ENCODE measurements around the gene EIF2B2. TPM values are rescaled to one million over a fixed set of nuclear protein-coding genes. Genes with fewer than 3 reads are reported as not detected.

EIF2B2 gene
- total RNA-seq, 4 donors from 2014 or later: 23.3 to 58.0 (median 45.9) TPM

DNA sequence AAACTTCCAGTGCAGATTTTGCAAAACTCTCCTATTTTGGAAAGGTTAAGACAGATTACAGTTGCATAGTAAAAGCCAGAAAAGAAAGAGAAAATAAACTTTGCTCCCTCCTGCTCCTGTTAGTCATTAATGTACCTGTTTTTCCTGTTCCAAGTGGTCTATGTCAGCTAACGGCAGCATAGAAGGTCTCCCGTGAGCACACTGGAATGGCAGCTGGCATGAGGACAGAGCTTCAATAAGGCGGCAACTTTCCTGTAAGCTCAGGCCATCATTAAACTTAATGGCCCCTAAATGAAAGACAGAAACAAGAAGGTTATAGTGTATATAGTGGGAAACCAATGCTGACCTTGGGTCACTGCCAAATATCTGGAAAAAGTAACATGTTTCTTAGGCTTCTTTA is 16.0 kb downstream of the EIF2B2 start:
- no peaks in the 10 kb centered on the region for H3K27me3 ChIP-seq
- H3K4me1 ChIP-seq: peaks cover 0 to under 1% (median 0%) of the 10 kb centered on the region in 4 donors
- H3K4me3 ChIP-seq: no peak overlapping the region
- H3K27ac ChIP-seq (replicated peaks in 1 of 4): no peak overlapping the region
- no peak for DNase-seq (ENCODE audit: extremely low spot score)
- TF ChIP-seq, protein P1, sequence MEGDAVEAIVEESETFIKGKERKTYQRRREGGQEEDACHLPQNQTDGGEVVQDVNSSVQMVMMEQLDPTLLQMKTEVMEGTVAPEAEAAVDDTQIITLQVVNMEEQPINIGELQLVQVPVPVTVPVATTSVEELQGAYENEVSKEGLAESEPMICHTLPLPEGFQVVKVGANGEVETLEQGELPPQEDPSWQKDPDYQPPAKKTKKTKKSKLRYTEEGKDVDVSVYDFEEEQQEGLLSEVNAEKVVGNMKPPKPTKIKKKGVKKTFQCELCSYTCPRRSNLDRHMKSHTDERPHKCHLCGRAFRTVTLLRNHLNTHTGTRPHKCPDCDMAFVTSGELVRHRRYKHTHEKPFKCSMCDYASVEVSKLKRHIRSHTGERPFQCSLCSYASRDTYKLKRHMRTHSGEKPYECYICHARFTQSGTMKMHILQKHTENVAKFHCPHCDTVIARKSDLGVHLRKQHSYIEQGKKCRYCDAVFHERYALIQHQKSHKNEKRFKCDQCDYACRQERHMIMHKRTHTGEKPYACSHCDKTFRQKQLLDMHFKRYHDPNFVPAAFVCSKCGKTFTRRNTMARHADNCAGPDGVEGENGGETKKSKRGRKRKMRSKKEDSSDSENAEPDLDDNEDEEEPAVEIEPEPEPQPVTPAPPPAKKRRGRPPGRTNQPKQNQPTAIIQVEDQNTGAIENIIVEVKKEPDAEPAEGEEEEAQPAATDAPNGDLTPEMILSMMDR (IDR thresholded peaks at IDR 0.05): no peak
- TF ChIP-seq EP300 (IDR thresholded peaks at IDR 0.05) (no peak), POLR2AphosphoS5 (IDR thresholded peaks at IDR 0.05) (no peak), POLR2A (IDR thresholded peaks at IDR 0.05; ENCODE audit: low read depth) (no peak)
- no peaks in the 10 kb centered on the region for H3K9me3 ChIP-seq
- intact Hi-C loops (cut with DNase I): no loop called here
- 91% methylated on average over 3 of the region's 3 CpGs for WGBS
- peaks cover 44 to 99% (median 87%) of the 10 kb centered on the region in 4 donors for H3K36me3 ChIP-seq

DNA sequence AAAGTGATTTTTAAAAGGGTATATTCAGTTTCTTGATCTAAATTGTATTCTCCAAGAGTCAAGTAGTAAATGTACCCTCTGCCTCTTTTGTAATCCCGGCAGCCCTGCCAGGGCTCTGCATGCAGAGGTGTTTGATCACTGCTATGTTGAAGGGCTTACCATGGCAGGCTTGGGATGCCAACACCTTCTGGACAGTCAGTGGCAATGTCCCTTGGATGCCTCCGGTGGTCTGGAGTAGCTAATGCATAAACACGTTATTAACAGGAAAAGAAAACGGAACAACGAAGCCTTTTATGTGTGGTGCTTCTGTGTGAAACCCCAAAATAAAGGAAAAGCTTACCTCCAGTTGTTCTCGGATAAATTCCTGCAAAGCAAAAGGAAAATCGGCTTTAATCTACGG is 19.9 kb downstream of the EIF2B2 start:
- Histone ChIP-seq H3K27me3 (no peaks in the 10 kb centered on the region), H3K27ac (replicated peaks in 1 of 4) (no peak overlapping the region), H3K4me3 (no peak overlapping the region), H3K9me3 (no peaks in the 10 kb centered on the region), H3K4me1 (no peaks in the 10 kb centered on the region), H3K36me3 (peaks cover 17 to 92% (median 79%) of the 10 kb centered on the region in 4 donors)
- DNase-seq (ENCODE audit: extremely low spot score): no peak
- 72% methylated on average over 8 of the region's 8 CpGs for WGBS
- TF ChIP-seq POLR2A (IDR thresholded peaks at IDR 0.05; ENCODE audit: low read depth) (no peak), POLR2AphosphoS5 (IDR thresholded peaks at IDR 0.05) (no peak), EP300 (IDR thresholded peaks at IDR 0.05) (no peak)
- TF ChIP-seq, protein P1 (IDR thresholded peaks at IDR 0.05): peak in 2 of 3 experiments; percentile 5 to 37
- intact Hi-C loops (cut with DNase I): no loop called here

DNA sequence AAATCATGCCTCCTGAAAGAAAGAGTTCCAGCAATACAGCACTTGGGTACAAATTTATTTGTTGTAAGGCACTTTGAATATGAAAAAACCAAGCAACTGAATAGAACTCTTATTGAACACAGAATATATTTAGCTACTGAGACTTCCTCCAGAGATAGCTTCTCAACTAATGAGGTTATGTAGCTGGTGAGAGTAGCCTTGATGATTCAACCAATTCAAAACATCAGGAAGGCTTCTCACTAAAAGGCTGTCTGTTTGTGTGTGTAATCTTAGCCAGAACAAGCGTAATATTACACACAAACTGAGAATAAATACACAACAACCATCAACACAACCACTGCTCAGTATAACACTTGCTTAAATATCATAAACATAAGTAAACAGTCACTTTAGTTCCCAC is 20.4 kb downstream of the EIF2B2 start:
- 100% methylated on average over 1 of the region's 1 CpG for WGBS
- Histone ChIP-seq H3K9me3 (no peaks in the 10 kb centered on the region), H3K4me1 (no peaks in the 10 kb centered on the region), H3K27ac (replicated peaks in 1 of 4) (no peak overlapping the region), H3K4me3 (no peak overlapping the region), H3K36me3 (peaks cover 13 to 90% (median 77%) of the 10 kb centered on the region in 4 donors), H3K27me3 (no peaks in the 10 kb centered on the region)
- intact Hi-C loops (cut with DNase I): no loop called here
- TF ChIP-seq POLR2AphosphoS5 (IDR thresholded peaks at IDR 0.05): no peak
- TF ChIP-seq, protein P1 (IDR thresholded peaks at IDR 0.05): no peak
- no peak for TF ChIP-seq EP300 (IDR thresholded peaks at IDR 0.05)
- no peak for TF ChIP-seq POLR2A (IDR thresholded peaks at IDR 0.05; ENCODE audit: low read depth)
- DNase-seq (ENCODE audit: extremely low spot score): no peak

GRCh38 chr14:75025082-75025481 is 22.4 kb downstream of the EIF2B2 start:
- no peak for TF ChIP-seq POLR2AphosphoS5 (IDR thresholded peaks at IDR 0.05)
- TF ChIP-seq, protein P1 (IDR thresholded peaks at IDR 0.05): no peak
- no peak for TF ChIP-seq EP300 (IDR thresholded peaks at IDR 0.05)
- TF ChIP-seq POLR2A (IDR thresholded peaks at IDR 0.05; ENCODE audit: low read depth): no peak
- Histone ChIP-seq H3K4me1 (no peaks in the 10 kb centered on the region), H3K27me3 (no peaks in the 10 kb centered on the region), H3K27ac (replicated peaks in 1 of 4) (no peak overlapping the region), H3K4me3 (no peak overlapping the region), H3K9me3 (no peaks in the 10 kb centered on the region), H3K36me3 (peaks cover 5 to 89% (median 79%) of the 10 kb centered on the region in 4 donors)
- WGBS: 64% methylated on average over 4 of the region's 4 CpGs
- intact Hi-C loops (cut with DNase I): no loop called here
- no peak for DNase-seq (ENCODE audit: extremely low spot score)

DNA sequence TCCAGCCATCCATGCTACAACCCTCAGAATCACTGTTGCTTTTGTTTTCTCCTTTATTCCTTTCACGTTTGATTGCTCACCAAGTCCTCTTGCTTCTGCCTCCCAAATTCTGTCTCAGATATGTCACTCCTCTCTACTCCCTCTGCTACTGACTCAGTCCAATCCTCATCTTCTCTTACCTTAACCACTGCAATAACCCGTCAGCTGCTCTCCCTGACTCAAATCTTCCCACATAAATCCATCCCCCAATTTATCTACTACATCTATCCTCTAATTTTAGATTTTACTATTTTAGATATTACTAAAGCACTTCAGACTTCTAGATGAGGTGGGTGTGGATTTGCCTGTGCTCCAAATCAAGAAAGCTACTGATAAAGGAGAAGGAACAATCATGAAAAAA is 23.2 kb downstream of the EIF2B2 start:
- 98% methylated on average over 2 of the region's 2 CpGs for WGBS
- TF ChIP-seq EP300 (IDR thresholded peaks at IDR 0.05) (no peak), POLR2A (IDR thresholded peaks at IDR 0.05; ENCODE audit: low read depth) (no peak), POLR2AphosphoS5 (IDR thresholded peaks at IDR 0.05) (no peak)
- TF ChIP-seq, protein P1 (IDR thresholded peaks at IDR 0.05): no peak
- peaks cover 5 to 89% (median 79%) of the 10 kb centered on the region in 4 donors for H3K36me3 ChIP-seq
- no peak overlapping the region for H3K4me3 ChIP-seq
- no peaks in the 10 kb centered on the region for H3K27me3 ChIP-seq
- no peak for DNase-seq (ENCODE audit: extremely low spot score)
- intact Hi-C loops (cut with DNase I): no loop called here
- no peaks in the 10 kb centered on the region for H3K9me3 ChIP-seq
- H3K4me1 ChIP-seq: no peaks in the 10 kb centered on the region
- H3K27ac ChIP-seq (replicated peaks in 1 of 4): no peak overlapping the region
